Liver (tissue), 9 donors: ENCODE data around the gene ZFHX2. TPM values are rescaled to one million over a fixed set of nuclear protein-coding genes. Genes with fewer than 3 reads are reported as not detected.

Experiments
- DNase-seq: peaks from one replicate; pipeline ENCODE4 v3.0.0-alpha.2; 2017; ENCODE audit warnings: low spot score
- H3K27ac ChIP-seq, 2 donors: one replicate each; pipeline ENCODE4 v1.7.0; 2013; ENCODE audit warnings: inconsistent platforms in 2 of 2, low read length in 2 of 2, control low read depth in 1 of 2, low read depth in 1 of 2, mild to moderate bottlenecking in 1 of 2
- H3K27me3 ChIP-seq, 4 donors: one replicate each; pipeline versions ENCODE4 v1.6.1 to v1.7.0; 2013; ENCODE audit warnings: low read length in 3 of 4, inconsistent platforms in 1 of 4, mild to moderate bottlenecking in 1 of 4, moderate library complexity in 1 of 4; ENCODE audit not compliant: control insufficient read depth in 4 of 4, insufficient read depth in 4 of 4
- H3K36me3 ChIP-seq, 4 donors: one replicate each; pipeline versions ENCODE4 v1.6.1 to v1.7.0; 2013; ENCODE audit warnings: low read length in 3 of 4, mild to moderate bottlenecking in 3 of 4, low read depth in 1 of 4, moderate library complexity in 1 of 4; ENCODE audit not compliant: control insufficient read depth in 4 of 4, insufficient read depth in 3 of 4
- H3K4me1 ChIP-seq, 4 donors: one replicate each; pipeline versions ENCODE4 v1.6.1 to v1.7.0; 2013; ENCODE audit warnings: low read length in 3 of 4, mild to moderate bottlenecking in 3 of 4, moderate library complexity in 1 of 4; ENCODE audit not compliant: control insufficient read depth in 4 of 4, insufficient read depth in 4 of 4
- H3K4me3 ChIP-seq, 3 donors: one replicate each; pipeline versions ENCODE4 v1.6.1 to v1.7.0; 2013; ENCODE audit warnings: low read length in 3 of 3, control low read depth in 1 of 3, low read depth in 1 of 3, mild to moderate bottlenecking in 1 of 3
- H3K9ac ChIP-seq, 2 donors: one replicate each; pipeline ENCODE4 v1.7.0; 2013; ENCODE audit warnings: low read length in 2 of 2, mild to moderate bottlenecking in 2 of 2, moderate library complexity in 2 of 2, control low read depth in 1 of 2, low read depth in 1 of 2
- H3K9me3 ChIP-seq, 4 donors: one replicate each; pipeline versions ENCODE4 v1.6.1 to v1.7.0; 2013; ENCODE audit warnings: low read length in 3 of 4; ENCODE audit not compliant: control insufficient read depth in 4 of 4
- EGR1 ChIP-seq, 2 donors: IDR thresholded peaks; 2 replicates each; pipeline ENCODE4 v1.6.1; 2016 to 2018; ENCODE audit warnings: antibody characterized with exemption in 2 of 2, low read depth in 2 of 2
- FOXA2 ChIP-seq: IDR thresholded peaks from 2 replicates; pipeline ENCODE4 v1.6.1; 2016; ENCODE audit warnings: antibody characterized with exemption
- GABPA ChIP-seq, 2 donors: IDR thresholded peaks in 1 of 2; conservative IDR thresholded peaks in 1 of 2; 2 replicates each; pipeline ENCODE4 v1.6.1; 2016; ENCODE audit warnings: antibody characterized with exemption in 2 of 2, mild to moderate bottlenecking in 1 of 2, moderate library complexity in 1 of 2
- HNF4A ChIP-seq, 2 donors: conservative IDR thresholded peaks; 2 replicates each; pipeline ENCODE4 v1.6.1; 2016; ENCODE audit warnings: antibody characterized with exemption in 2 of 2, mild to moderate bottlenecking in 2 of 2
- HNF4G ChIP-seq: IDR thresholded peaks from 2 replicates; pipeline ENCODE4 v1.6.1; 2016; ENCODE audit warnings: antibody characterized with exemption
- JUND ChIP-seq, 2 donors: IDR thresholded peaks; 2 replicates each; pipeline ENCODE4 v1.6.1; 2016; ENCODE audit warnings: antibody characterized with exemption in 2 of 2
- NR2F2 ChIP-seq: IDR thresholded peaks from 2 replicates; pipeline ENCODE4 v1.6.1; 2016; ENCODE audit warnings: antibody characterized with exemption
- RAD21 ChIP-seq, 2 donors: IDR thresholded peaks; 2 replicates each; pipeline ENCODE4 v1.6.1; 2016; ENCODE audit warnings: antibody characterized with exemption in 2 of 2, mild to moderate bottlenecking in 2 of 2
- RXRA ChIP-seq, 2 donors: IDR thresholded peaks; 2 replicates each; pipeline ENCODE4 v1.6.1; 2017 to 2018; ENCODE audit warnings: antibody characterized with exemption in 2 of 2, mild to moderate bottlenecking in 1 of 2
- SP1 ChIP-seq: IDR thresholded peaks from 2 replicates; pipeline ENCODE4 v1.6.1; 2018; ENCODE audit warnings: antibody characterized with exemption, mild to moderate bottlenecking
- TAF1 ChIP-seq: conservative IDR thresholded peaks from 2 replicates; pipeline ENCODE4 v1.6.1; 2016; ENCODE audit warnings: antibody characterized with exemption, mild to moderate bottlenecking
- YY1 ChIP-seq: IDR thresholded peaks from 2 replicates; pipeline ENCODE4 v1.6.1; 2016; ENCODE audit warnings: antibody characterized with exemption, mild to moderate bottlenecking
- WGBS: extraction: QIAGEN DNeasy Blood & Tissue Kit; methylation state at CpG from one replicate; pipeline ENCODE4 v1.1.7; 2013; 5-methylcytosine and 5-hydroxymethylcytosine counted together
- polyA plus RNA-seq, 2 donors: library from polyadenylated mRNA; stranded (reverse) in 1 of 2; unstranded in 1 of 2; fragments of 200-250 nt in 1 of 2; fragments of >200 nt in 1 of 2; fragmentation: Nextera tagmentation in 1 of 2; extraction: Ambion mirVana in 1 of 2; gene quantifications; one replicate each; pipeline versions ENCODE4 v1.2.1 to v1.2.3, GENCODE V29; 2013 to 2015
- total RNA-seq, 2 donors: library from RNA; depleted of rRNA; stranded (reverse); fragments of >200 nt; gene quantifications; one replicate each; pipeline ENCODE4 v1.2.3, GENCODE V29; 2014
- TF ChIP-seq, protein P1 (sequence below): IDR thresholded peaks from 2 replicates; pipeline ENCODE4 v1.6.1; 2016; ENCODE audit warnings: antibody characterized with exemption
- TF ChIP-seq, protein P2 (sequence below): fragments of 150-350 bp; IDR thresholded peaks from 2 replicates; pipeline ENCODE4 v1.5.1; 2017; ENCODE audit warnings: improper control_type of control experiment, low read depth, low read length; ENCODE audit not compliant: missing input control
- TF ChIP-seq, protein P3 (sequence below): IDR thresholded peaks from 2 replicates; pipeline ENCODE4 v1.6.1; 2016; ENCODE audit warnings: antibody characterized with exemption, mild to moderate bottlenecking
- TF ChIP-seq, protein P4 (sequence below): IDR thresholded peaks from 2 replicates; pipeline ENCODE4 v1.6.1; 2016; ENCODE audit warnings: antibody characterized with exemption
- TF ChIP-seq, protein P5 (sequence below): IDR thresholded peaks from 2 replicates; pipeline ENCODE4 v1.6.1; 2016; ENCODE audit warnings: antibody characterized with exemption
- donor health status: healthy.
- donor health status: healthy.
- donor health status: healthy.
- donor health status: healthy.
- donor health status: healthy.

ZFHX2 gene
- total and polyA plus RNA-seq, 4 donors: 0.06 to 0.14 (median 0.10) TPM

DNA sequence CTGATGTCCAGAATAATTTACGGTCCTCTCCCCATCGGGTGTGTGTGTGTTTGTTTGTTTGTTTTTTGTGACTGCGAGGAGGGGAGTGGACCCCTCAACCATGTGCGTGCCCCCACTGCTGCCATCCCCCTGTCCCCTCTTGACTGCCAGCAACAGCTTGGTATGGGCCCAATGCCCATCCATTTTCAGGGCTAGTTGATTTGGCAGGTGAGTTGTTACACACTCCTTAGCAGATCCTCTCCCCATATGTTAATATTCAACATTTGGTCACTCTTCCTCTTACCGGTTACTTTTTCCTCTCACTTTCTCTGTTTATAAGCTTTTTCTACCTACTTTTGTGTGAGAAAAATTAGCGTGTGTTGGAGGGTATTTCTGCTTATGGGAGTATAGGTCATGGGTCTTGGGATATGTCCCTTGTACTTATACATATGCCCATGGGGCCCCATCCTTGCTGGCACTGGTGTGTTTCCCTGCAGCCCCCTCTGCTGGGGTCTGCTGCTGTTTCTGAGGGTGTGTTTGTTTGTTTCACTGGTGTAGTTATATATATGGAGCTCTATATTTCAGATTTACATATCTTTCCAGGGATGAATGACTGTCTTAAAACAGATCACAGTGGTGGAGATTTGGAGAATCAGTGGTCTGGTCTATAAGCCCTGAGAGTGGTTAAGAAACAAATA lies 33.8 kb downstream of the ZFHX2 start:
- Histone ChIP-seq H3K9ac (no peak overlapping the region), H3K4me1 (no peaks in the 10 kb centered on the region), H3K27ac (no peak overlapping the region), H3K9me3 (no peaks in the 10 kb centered on the region), H3K36me3 (no peaks in the 10 kb centered on the region), H3K27me3 (no peaks in the 10 kb centered on the region), H3K4me3 (no peak overlapping the region)
- 87% methylated on average over 6 of the region's 6 CpGs for WGBS
- no peak for DNase-seq
- TF ChIP-seq TAF1: no peak
- TF ChIP-seq EGR1 (IDR thresholded peaks at IDR 0.05; ENCODE audit: low read depth in 2 of 2): no peak
- no peak for TF ChIP-seq NR2F2
- TF ChIP-seq JUND (IDR thresholded peaks at IDR 0.05): no peak
- no peak for TF ChIP-seq FOXA2
- no peak for TF ChIP-seq HNF4A (conservative IDR thresholded peaks at IDR 0.05)
- TF ChIP-seq GABPA (IDR thresholded peaks at IDR 0.05 in 1 of 2, conservative IDR thresholded peaks at IDR 0.05 in 1 of 2): no peak
- TF ChIP-seq, protein P1, sequence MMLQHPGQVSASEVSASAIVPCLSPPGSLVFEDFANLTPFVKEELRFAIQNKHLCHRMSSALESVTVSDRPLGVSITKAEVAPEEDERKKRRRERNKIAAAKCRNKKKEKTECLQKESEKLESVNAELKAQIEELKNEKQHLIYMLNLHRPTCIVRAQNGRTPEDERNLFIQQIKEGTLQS: no peak
- TF ChIP-seq, protein P2, sequence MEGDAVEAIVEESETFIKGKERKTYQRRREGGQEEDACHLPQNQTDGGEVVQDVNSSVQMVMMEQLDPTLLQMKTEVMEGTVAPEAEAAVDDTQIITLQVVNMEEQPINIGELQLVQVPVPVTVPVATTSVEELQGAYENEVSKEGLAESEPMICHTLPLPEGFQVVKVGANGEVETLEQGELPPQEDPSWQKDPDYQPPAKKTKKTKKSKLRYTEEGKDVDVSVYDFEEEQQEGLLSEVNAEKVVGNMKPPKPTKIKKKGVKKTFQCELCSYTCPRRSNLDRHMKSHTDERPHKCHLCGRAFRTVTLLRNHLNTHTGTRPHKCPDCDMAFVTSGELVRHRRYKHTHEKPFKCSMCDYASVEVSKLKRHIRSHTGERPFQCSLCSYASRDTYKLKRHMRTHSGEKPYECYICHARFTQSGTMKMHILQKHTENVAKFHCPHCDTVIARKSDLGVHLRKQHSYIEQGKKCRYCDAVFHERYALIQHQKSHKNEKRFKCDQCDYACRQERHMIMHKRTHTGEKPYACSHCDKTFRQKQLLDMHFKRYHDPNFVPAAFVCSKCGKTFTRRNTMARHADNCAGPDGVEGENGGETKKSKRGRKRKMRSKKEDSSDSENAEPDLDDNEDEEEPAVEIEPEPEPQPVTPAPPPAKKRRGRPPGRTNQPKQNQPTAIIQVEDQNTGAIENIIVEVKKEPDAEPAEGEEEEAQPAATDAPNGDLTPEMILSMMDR: no peak
- no peak for TF ChIP-seq HNF4G
- no peak for TF ChIP-seq RXRA (IDR thresholded peaks at IDR 0.05)
- TF ChIP-seq, protein P3, sequence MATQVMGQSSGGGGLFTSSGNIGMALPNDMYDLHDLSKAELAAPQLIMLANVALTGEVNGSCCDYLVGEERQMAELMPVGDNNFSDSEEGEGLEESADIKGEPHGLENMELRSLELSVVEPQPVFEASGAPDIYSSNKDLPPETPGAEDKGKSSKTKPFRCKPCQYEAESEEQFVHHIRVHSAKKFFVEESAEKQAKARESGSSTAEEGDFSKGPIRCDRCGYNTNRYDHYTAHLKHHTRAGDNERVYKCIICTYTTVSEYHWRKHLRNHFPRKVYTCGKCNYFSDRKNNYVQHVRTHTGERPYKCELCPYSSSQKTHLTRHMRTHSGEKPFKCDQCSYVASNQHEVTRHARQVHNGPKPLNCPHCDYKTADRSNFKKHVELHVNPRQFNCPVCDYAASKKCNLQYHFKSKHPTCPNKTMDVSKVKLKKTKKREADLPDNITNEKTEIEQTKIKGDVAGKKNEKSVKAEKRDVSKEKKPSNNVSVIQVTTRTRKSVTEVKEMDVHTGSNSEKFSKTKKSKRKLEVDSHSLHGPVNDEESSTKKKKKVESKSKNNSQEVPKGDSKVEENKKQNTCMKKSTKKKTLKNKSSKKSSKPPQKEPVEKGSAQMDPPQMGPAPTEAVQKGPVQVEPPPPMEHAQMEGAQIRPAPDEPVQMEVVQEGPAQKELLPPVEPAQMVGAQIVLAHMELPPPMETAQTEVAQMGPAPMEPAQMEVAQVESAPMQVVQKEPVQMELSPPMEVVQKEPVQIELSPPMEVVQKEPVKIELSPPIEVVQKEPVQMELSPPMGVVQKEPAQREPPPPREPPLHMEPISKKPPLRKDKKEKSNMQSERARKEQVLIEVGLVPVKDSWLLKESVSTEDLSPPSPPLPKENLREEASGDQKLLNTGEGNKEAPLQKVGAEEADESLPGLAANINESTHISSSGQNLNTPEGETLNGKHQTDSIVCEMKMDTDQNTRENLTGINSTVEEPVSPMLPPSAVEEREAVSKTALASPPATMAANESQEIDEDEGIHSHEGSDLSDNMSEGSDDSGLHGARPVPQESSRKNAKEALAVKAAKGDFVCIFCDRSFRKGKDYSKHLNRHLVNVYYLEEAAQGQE: no peak
- no peak for TF ChIP-seq YY1
- TF ChIP-seq, protein P4, sequence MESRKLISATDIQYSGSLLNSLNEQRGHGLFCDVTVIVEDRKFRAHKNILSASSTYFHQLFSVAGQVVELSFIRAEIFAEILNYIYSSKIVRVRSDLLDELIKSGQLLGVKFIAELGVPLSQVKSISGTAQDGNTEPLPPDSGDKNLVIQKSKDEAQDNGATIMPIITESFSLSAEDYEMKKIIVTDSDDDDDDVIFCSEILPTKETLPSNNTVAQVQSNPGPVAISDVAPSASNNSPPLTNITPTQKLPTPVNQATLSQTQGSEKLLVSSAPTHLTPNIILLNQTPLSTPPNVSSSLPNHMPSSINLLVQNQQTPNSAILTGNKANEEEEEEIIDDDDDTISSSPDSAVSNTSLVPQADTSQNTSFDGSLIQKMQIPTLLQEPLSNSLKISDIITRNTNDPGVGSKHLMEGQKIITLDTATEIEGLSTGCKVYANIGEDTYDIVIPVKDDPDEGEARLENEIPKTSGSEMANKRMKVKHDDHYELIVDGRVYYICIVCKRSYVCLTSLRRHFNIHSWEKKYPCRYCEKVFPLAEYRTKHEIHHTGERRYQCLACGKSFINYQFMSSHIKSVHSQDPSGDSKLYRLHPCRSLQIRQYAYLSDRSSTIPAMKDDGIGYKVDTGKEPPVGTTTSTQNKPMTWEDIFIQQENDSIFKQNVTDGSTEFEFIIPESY: no peak
- TF ChIP-seq, protein P5, sequence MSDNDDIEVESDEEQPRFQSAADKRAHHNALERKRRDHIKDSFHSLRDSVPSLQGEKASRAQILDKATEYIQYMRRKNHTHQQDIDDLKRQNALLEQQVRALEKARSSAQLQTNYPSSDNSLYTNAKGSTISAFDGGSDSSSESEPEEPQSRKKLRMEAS: no peak
- TF ChIP-seq RAD21 (IDR thresholded peaks at IDR 0.05): no peak
- no peak for TF ChIP-seq SP1
